ENCODE data around the gene ANKRD55.

ANKRD55 gene

DNA sequence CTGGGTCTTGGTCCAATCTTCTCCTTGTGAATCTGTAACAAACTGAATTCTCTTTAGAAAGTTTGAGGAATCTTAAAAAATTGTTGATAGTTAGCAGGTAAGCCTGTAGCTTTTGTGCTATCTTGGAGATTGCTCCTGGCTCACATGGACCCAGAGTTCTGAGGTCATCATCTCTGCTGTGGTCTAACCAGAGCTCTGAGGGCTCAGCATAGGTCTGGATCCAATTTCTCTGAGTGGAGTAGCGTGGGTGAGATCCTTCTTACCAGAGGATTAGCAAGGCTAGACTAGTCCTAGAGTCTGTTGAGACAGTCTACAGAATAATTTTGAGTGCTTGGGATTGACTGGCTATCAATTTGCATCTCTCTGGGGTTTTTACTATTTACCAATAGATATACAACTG, 177.8 kb downstream of the ANKRD55 start:
- no peak for DNase-seq (ENCODE audit: extremely low read depth in 1 of 2, low read depth in 1 of 2)

DNA sequence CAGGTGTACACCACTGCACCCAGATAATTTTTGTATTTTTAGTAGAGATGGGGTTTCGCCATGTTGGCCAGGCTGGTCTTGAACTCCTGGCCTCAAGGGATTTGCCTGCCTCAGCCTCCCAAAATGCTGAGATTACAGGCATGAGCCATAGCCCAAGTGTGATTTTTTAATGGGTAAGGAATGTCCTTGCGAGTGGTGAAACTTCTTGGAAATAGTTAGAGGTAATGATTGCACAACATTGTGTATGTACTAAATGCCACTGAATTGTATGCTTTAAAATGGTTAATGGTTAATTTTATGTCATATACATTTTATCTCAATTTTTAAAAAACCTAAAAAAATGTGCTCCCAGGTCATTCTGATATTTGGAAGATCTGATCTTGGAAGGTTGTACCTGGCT, 178.5 kb downstream of the ANKRD55 start:
- no peak for DNase-seq (ENCODE audit: extremely low read depth in 1 of 2, low read depth in 1 of 2)

GRCh38 chr5:56053363-56053762, 179.8 kb downstream of the ANKRD55 start:
- no peak for DNase-seq (ENCODE audit: extremely low read depth in 1 of 2, low read depth in 1 of 2)

GRCh38 chr5:56052735-56053134, 180.4 kb downstream of the ANKRD55 start:
- no peak for DNase-seq (ENCODE audit: extremely low read depth in 1 of 2, low read depth in 1 of 2)

GRCh38 chr5:56050551-56051255, 182.4 kb downstream of the ANKRD55 start:
- no peak for DNase-seq (ENCODE audit: extremely low read depth in 1 of 2, low read depth in 1 of 2)

Data from activated CD8-positive, alpha-beta memory T cell treated with anti-CD3 and anti-CD28 coated beads for 1 hour (primary cell).